GM12892 (cell line): Measurements from ENCODE around the gene SLC9C2.

Experiments
- POLR2A ChIP-seq: IDR thresholded peaks from 2 replicates; pipeline ENCODE4 v1.6.1; 2011; ENCODE audit warnings: low read depth, low read length, control low read depth
- POLR2AphosphoS5 ChIP-seq: IDR thresholded peaks from 2 replicates; pipeline ENCODE4 v1.6.1; 2011; ENCODE audit warnings: low read depth, low read length, control low read depth
- TAF1 ChIP-seq: IDR thresholded peaks from 2 replicates; pipeline ENCODE4 v1.6.1; 2011; ENCODE audit warnings: low read depth, mild to moderate bottlenecking, control low read depth, low read length, borderline replicate concordance

DNA sequence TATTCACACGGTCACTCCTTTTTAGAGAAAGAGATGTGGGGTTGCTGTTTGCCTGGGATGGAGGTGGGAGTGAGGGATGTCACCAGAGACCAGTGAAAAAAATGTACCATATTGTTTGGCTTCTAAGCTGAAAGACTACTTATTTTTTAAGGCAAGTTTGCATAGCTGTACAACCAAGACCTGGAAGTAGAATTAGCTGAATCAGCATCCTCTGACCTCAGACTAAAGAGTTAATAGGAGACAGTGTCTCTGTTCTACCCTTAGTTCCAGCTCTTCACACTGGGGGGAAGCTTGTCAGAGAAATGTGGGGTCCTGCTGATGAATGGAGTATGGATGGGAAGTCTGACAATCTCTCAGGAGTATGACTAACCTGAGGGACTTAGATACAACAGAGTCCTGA is 41.6 kb downstream of the SLC9C2 start:
- TF ChIP-seq POLR2A (no peak), POLR2AphosphoS5 (no peak), TAF1 (no peak)
